Hepatocyte (in vitro differentiated cells): ENCODE results near the gene LILRB5.

ENCODE experiments used
- EZH2 ChIP-seq: fragments of 200-600 bp; sonication (generic); IDR thresholded peaks from 2 replicates; pipeline ENCODE4 v1.6.1; 2016; ENCODE audit warnings: antibody characterized with exemption, mild to moderate bottlenecking, borderline replicate concordance
- TF ChIP-seq, protein P1 (sequence below): fragments of 200-600 bp; sonication (generic); IDR thresholded peaks from 2 replicates; pipeline ENCODE4 v1.5.1; 2016; ENCODE audit warnings: antibody characterized with exemption, mild to moderate bottlenecking; ENCODE audit not compliant: poor library complexity

DNA sequence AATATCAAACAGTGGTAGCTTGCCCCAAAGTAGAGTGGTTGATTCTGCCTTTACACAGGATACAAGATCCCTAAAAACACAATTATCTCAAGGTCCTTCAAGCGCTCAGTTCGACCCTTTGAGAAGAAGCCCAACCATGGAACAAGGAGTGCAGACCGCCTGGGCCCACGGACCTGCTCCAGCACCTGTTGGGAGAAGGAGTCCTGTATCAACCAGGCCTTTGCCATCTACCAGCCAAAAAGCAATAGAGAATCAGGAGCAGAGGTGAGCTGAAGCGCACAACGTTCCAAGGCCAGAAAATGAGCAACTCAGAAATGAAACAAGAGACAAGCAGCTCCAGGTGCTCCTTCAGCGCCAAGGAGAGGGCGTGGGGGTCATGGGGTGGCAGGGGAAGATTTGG, 27.9 kb downstream of the LILRB5 start:
- TF ChIP-seq, protein P1, sequence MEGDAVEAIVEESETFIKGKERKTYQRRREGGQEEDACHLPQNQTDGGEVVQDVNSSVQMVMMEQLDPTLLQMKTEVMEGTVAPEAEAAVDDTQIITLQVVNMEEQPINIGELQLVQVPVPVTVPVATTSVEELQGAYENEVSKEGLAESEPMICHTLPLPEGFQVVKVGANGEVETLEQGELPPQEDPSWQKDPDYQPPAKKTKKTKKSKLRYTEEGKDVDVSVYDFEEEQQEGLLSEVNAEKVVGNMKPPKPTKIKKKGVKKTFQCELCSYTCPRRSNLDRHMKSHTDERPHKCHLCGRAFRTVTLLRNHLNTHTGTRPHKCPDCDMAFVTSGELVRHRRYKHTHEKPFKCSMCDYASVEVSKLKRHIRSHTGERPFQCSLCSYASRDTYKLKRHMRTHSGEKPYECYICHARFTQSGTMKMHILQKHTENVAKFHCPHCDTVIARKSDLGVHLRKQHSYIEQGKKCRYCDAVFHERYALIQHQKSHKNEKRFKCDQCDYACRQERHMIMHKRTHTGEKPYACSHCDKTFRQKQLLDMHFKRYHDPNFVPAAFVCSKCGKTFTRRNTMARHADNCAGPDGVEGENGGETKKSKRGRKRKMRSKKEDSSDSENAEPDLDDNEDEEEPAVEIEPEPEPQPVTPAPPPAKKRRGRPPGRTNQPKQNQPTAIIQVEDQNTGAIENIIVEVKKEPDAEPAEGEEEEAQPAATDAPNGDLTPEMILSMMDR: no peak
- TF ChIP-seq EZH2: no peak
